Cardiac muscle cell (in vitro differentiated cells and primary cell): Measurements from ENCODE around the gene ARHGAP1. TPM values are rescaled to one million over a fixed set of nuclear protein-coding genes. Genes with fewer than 3 reads are reported as not detected.

Experiments used
- DNase-seq, 2 donors: peaks; one replicate each; pipeline versions ENCODE4 v3.0.0 to v3.0.0-alpha.2; 2010 to 2017; ENCODE audit warnings: low read depth in 1 of 2, low spot score in 1 of 2
- H3K27ac ChIP-seq: fragments of 200-600 bp; sonication (generic); 2 replicates; pipeline ENCODE4 v1.5.1; 2016
- H3K27me3 ChIP-seq: fragments of 200-600 bp; sonication (generic); 2 replicates; pipeline ENCODE4 v1.6.0; 2016; ENCODE audit warnings: control low read depth
- H3K36me3 ChIP-seq: fragments of 200-600 bp; sonication (generic); 2 replicates; pipeline ENCODE4 v1.5.1; 2016; ENCODE audit warnings: control low read depth
- H3K4me1 ChIP-seq: fragments of 200-600 bp; sonication (generic); 2 replicates; pipeline ENCODE4 v1.8.1; 2017; ENCODE audit warnings: low read depth, mild to moderate bottlenecking, mixed run types
- H3K4me3 ChIP-seq: fragments of 200-600 bp; sonication (generic); 2 replicates; pipeline ENCODE4 v1.5.1; 2016; ENCODE audit warnings: mild to moderate bottlenecking
- H3K9me3 ChIP-seq: fragments of 200-600 bp; sonication (generic); 2 replicates; pipeline ENCODE4 v1.5.1; 2017; ENCODE audit warnings: low read depth, mild to moderate bottlenecking, control low read depth
- CTCF ChIP-seq: IDR thresholded peaks from 2 replicates; pipeline ENCODE4 v1.5.1; 2012; ENCODE audit warnings: low read depth, mild to moderate bottlenecking, low read length
- polyA plus RNA-seq: library from polyadenylated mRNA; unstranded; fragments of >200 nt; fragmentation: Nextera tagmentation; extraction: Ambion mirVana; gene quantifications from 2 replicates; pipeline ENCODE4 v1.2.1, GENCODE V29; 2016
- total RNA-seq: library from RNA; depleted of rRNA; stranded (reverse); fragments of >200 nt; gene quantifications from 2 replicates; pipeline ENCODE4 v1.2.3, GENCODE V29; 2016

ARHGAP1 gene
- total and polyA plus RNA-seq, 2 experiments from 2014 or later = 59.3 to 149 TPM

- DNase-seq = no peak
- peaks cover 4% of the 10 kb centered on the region for H3K4me1 ChIP-seq
- TF ChIP-seq CTCF = no peak
These were observed 38.1 kb downstream of the ARHGAP1 start for GRCh38 chr11:46662366-46662765.

GRCh38 chr11:46661836-46662235 is 38.6 kb downstream of the ARHGAP1 start:
- DNase-seq = no peak
- Histone ChIP-seq H3K27me3 (no peaks in the 10 kb centered on the region), H3K27ac (no peak overlapping the region), H3K9me3 (no peaks in the 10 kb centered on the region), H3K36me3 (peaks cover 38% of the 10 kb centered on the region), H3K4me1 (peaks cover 4% of the 10 kb centered on the region), H3K4me3 (no peak overlapping the region)
- TF ChIP-seq CTCF = no peak

More at GRCh38 chr11:46662366-46662765, 38.1 kb downstream of the ARHGAP1 start:
- peaks cover 33% of the 10 kb centered on the region for H3K36me3 ChIP-seq
- no peak overlapping the region for H3K4me3 ChIP-seq
- H3K27ac ChIP-seq = peak overlapping the region; percentile 6
- H3K9me3 ChIP-seq = no peaks in the 10 kb centered on the region
- H3K27me3 ChIP-seq = no peaks in the 10 kb centered on the region

GRCh38 chr11:46659908-46660307 is 40.5 kb downstream of the ARHGAP1 start:
- H3K27ac ChIP-seq = no peak overlapping the region

GRCh38 chr11:46658259-46658658 is 42.2 kb downstream of the ARHGAP1 start:
- TF ChIP-seq CTCF = no peak
- no peak overlapping the region for H3K4me3 ChIP-seq
- H3K27me3 ChIP-seq = no peaks in the 10 kb centered on the region
- DNase-seq = peak in 1 of 2 donors; percentile 92
- no peaks in the 10 kb centered on the region for H3K9me3 ChIP-seq
- H3K27ac ChIP-seq = no peak overlapping the region
- H3K36me3 ChIP-seq = peaks cover 47% of the 10 kb centered on the region
- no peaks in the 10 kb centered on the region for H3K4me1 ChIP-seq

More at GRCh38 chr11:46659908-46660307, 40.5 kb downstream of the ARHGAP1 start:
- Histone ChIP-seq H3K4me1 (peaks cover 4% of the 10 kb centered on the region), H3K4me3 (no peak overlapping the region), H3K27me3 (no peaks in the 10 kb centered on the region), H3K36me3 (peaks cover 44% of the 10 kb centered on the region), H3K9me3 (no peaks in the 10 kb centered on the region)
- peak in 1 of 2 donors; percentile 91 for DNase-seq
- TF ChIP-seq CTCF = no peak

- peaks cover 46% of the 10 kb centered on the region for H3K36me3 ChIP-seq
- no peak for DNase-seq
- no peaks in the 10 kb centered on the region for H3K27me3 ChIP-seq
- no peaks in the 10 kb centered on the region for H3K4me1 ChIP-seq
- TF ChIP-seq CTCF = no peak
- no peak overlapping the region for H3K4me3 ChIP-seq
- H3K9me3 ChIP-seq = no peaks in the 10 kb centered on the region
- no peak overlapping the region for H3K27ac ChIP-seq
These were observed 43.2 kb downstream of the ARHGAP1 start for GRCh38 chr11:46657186-46657585.

- no peaks in the 10 kb centered on the region for H3K27me3 ChIP-seq
- no peaks in the 10 kb centered on the region for H3K4me1 ChIP-seq
- DNase-seq = peak in 1 of 2 donors; percentile 71
- no peaks in the 10 kb centered on the region for H3K9me3 ChIP-seq
- H3K36me3 ChIP-seq = peaks cover 51% of the 10 kb centered on the region
- no peak overlapping the region for H3K27ac ChIP-seq
- no peak for TF ChIP-seq CTCF
- no peak overlapping the region for H3K4me3 ChIP-seq
These were observed 44.8 kb downstream of the ARHGAP1 start for GRCh38 chr11:46655631-46656030.
